ENCODE data around the gene SARM1. TPM values are rescaled to one million over a fixed set of nuclear protein-coding genes. Genes with fewer than 3 reads are reported as not detected.
A peak's percentile ranks its signal among the peaks of the same experiment; 100 is the strongest.

The SARM1 gene
- total and polyA plus RNA-seq, 2 of the 8 experiments (the other 6 are each of a cell fraction or from before 2014, with no cell fraction given): 5.8 to 9.2 TPM

DNA sequence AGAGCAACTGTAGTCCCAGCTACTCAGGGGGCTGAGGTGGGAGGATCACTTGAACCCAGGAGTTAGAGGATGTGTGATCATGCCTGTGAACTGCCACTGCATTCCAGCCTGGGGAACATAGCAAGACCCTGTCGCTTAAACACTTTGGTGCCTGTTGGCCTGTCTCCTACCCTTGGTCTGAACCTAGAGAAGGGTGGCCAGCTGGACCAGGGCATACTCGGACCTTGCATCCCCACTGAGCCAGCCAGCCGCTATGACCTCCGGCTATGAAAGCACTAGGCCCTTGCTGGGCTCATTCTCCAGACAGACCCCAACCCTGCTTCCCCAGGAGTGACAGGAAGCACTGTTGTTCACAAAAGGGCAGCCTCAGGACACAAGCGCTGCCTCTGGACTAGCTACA is 40.8 kb upstream of the SARM1 start:
- POLR2A ChIA-PET (ENCODE audit: partially characterized antibody): interaction anchor here (0.9 to 2.9 kb wide), 4 partner anchors 12 to 36 kb away, joined by 3 to 30 read pairs (median 4); partner anchors contain the start of gene TMEM97
- H4K91ac ChIP-seq (replicated peaks; ENCODE audit: insufficient read length, low read length): no peak overlapping the region

More for the DNA sequence above, 40.8 kb upstream of the SARM1 start:
- peaks cover 0 to 4% (median 2%) of the 10 kb centered on the region in 4 experiments; a peak in 4 of 7 replicates for H3K4me1 ChIP-seq (replicated peaks in 1 of 4; ENCODE audit: control insufficient read depth in 3 of 4, insufficient read depth in 4 of 4, low read length in 3 of 4)
- H3K79me1 ChIP-seq (ENCODE audit: low read depth, low read length): peaks cover 8% of the 10 kb centered on the region; the same call in 1 of the 2 replicates
- no peak overlapping the region for H2AK5ac ChIP-seq (ENCODE audit: low read depth, low read length)
- no peak overlapping the region for H3K4ac ChIP-seq (replicated peaks; ENCODE audit: insufficient read length, low read depth, low read length)
- DNase-seq (ENCODE audit: low read depth in 1 of 2, low spot score in 2 of 2) (no peak), FAIRE-seq (no peak)
- no peak overlapping the region for H2BK20ac ChIP-seq (ENCODE audit: low read length)
- no peak overlapping the region for H3K56ac ChIP-seq (replicated peaks; ENCODE audit: insufficient read length, low read depth, low read length)
- no peak overlapping the region for H2BK15ac ChIP-seq (ENCODE audit: low read length)
- H3K4me2 ChIP-seq (ENCODE audit: insufficient read depth in 1 of 2, low read depth in 2 of 2, low read length in 2 of 2): no peak overlapping the region
- WGBS, 2 experiments (ENCODE audit: extremely low coverage in 1 of 2, insufficient coverage in 1 of 2, insufficient read length in 1 of 2, insufficient replicate concordance in 2 of 2, low coverage in 1 of 2, low lambda C conversion rate in 2 of 2, missing lambda C conversion rate in 1 of 2): 88% methylated on average over 5 of the region's 5 CpGs; no CpG with 5 or more reads in 1 of the 2 experiments
- H3K23me2 ChIP-seq (ENCODE audit: low read depth, low read length): peaks cover 4% of the 10 kb centered on the region; the same call in 1 of the 2 replicates
- H3K9me3 ChIP-seq (ENCODE audit: insufficient read depth in 2 of 2, low read depth in 1 of 2, low read length in 1 of 2): no peaks in the 10 kb centered on the region
- H2BK120ac ChIP-seq (replicated peaks; ENCODE audit: low read depth, low read length): no peak overlapping the region
- H3K14ac ChIP-seq (ENCODE audit: insufficient read length): no peak overlapping the region
- H3K18ac ChIP-seq (ENCODE audit: extremely low read depth, low read length): no peak overlapping the region
- CTCF ChIA-PET (ENCODE audit: partially characterized antibody): interaction anchor here (1.3 to 1.4 kb wide), 2 partner anchors 9 to 11 kb away, joined by 3 read pairs; no protein-coding TSS in a partner anchor
- no peaks in the 10 kb centered on the region for H3K27me3 ChIP-seq (replicated peaks in 1 of 4; ENCODE audit: control insufficient read depth in 3 of 4, extremely low read depth in 1 of 4, insufficient read depth in 3 of 4, low read length in 3 of 4)
- no peak overlapping the region for H3K9ac ChIP-seq (replicated peaks in 1 of 4; ENCODE audit: extremely low read depth in 1 of 4, low read depth in 3 of 4, low read length in 3 of 4)
- peaks cover 7 to 8% of the 10 kb centered on the region in 2 experiments for H4K20me1 ChIP-seq (replicated peaks in 1 of 2; ENCODE audit: control insufficient read depth in 1 of 2, insufficient read depth in 2 of 2, low read length in 2 of 2)
- H3K23ac ChIP-seq (ENCODE audit: insufficient read length): no peak overlapping the region
- H4K5ac ChIP-seq (ENCODE audit: insufficient read length, low read depth, low read length): no peak overlapping the region
- no peak overlapping the region for H2BK5ac ChIP-seq (ENCODE audit: low read depth, low read length)
- TF ChIP-seq POLR2A (IDR thresholded peaks at IDR 0.05; ENCODE audit: control extremely low read depth in 1 of 2, low read depth in 2 of 2, low read length in 2 of 2) (peak in 1 of 2 experiments; percentile 50; a peak in 1 of 3 replicates), CTBP2 (IDR thresholded peaks at IDR 0.05; ENCODE audit: borderline replicate concordance, insufficient read depth, insufficient read length, low read length) (no peak), POLR2AphosphoS5 (IDR thresholded peaks at IDR 0.05; ENCODE audit: low read depth, low read length) (0 out of 2 replicates have a peak, but pooled peaks have one; percentile 22)
- H3K4me3 ChIP-seq (ENCODE audit: extremely low read depth in 1 of 4, insufficient read depth in 2 of 4, low read depth in 3 of 4, low read length in 4 of 4): no peak overlapping the region
- H2AFZ ChIP-seq (ENCODE audit: low read length): no peak overlapping the region
- no peak overlapping the region for H3K27ac ChIP-seq (ENCODE audit: low read depth, low read length)
- H2BK12ac ChIP-seq (ENCODE audit: low read depth, low read length): no peak overlapping the region
- peak overlapping the region; percentile 29; the same call in 1 of the 2 replicates for H4K8ac ChIP-seq (ENCODE audit: extremely low read depth, insufficient read depth, low read length)
- H3K79me2 ChIP-seq (ENCODE audit: control insufficient read depth in 1 of 2, insufficient read depth in 2 of 2, low read length in 2 of 2): peaks cover 0 to 16% of the 10 kb centered on the region in 2 experiments; a peak in 3 of 4 replicates
- peaks cover 10 to 37% (median 29%) of the 10 kb centered on the region in 4 experiments for H3K36me3 ChIP-seq (ENCODE audit: control insufficient read depth in 2 of 4, insufficient read depth in 4 of 4, low read length in 3 of 4)

Data from H1 (cell line).